Endodermal cell (in vitro differentiated cells): ENCODE measurements around the gene ATXN2. TPM values are rescaled to one million over a fixed set of nuclear protein-coding genes. Genes with fewer than 3 reads are reported as not detected.
"Not testable (repeated sequence)": the region's sequence is repeated elsewhere in the genome, so short reads cannot be mapped to it uniquely, and the experiment has no call there.

Experiments used
- DNase-seq: peaks from one replicate; pipeline ENCODE4 v3.0.0-alpha.2; 2017
- H3K27ac ChIP-seq: 2 replicates; pipeline ENCODE4 v1.5.1; 2013; ENCODE audit warnings: mild to moderate bottlenecking, low read depth, low read length, moderate library complexity
- H3K27me3 ChIP-seq: 2 replicates; pipeline ENCODE4 v1.6.1; 2013; ENCODE audit warnings: mild to moderate bottlenecking, low read length, moderate library complexity; ENCODE audit not compliant: insufficient read depth, control insufficient read depth, poor library complexity, severe bottlenecking
- H3K36me3 ChIP-seq: 2 replicates; pipeline ENCODE4 v1.7.0; 2013; ENCODE audit warnings: mild to moderate bottlenecking, low read length, moderate library complexity; ENCODE audit not compliant: control insufficient read depth, insufficient read depth
- H3K4me1 ChIP-seq: one replicate; pipeline ENCODE4 v1.7.0; 2013; ENCODE audit warnings: low read length; ENCODE audit not compliant: control insufficient read depth, insufficient read depth
- H3K4me3 ChIP-seq: 2 replicates; pipeline ENCODE4 v1.5.1; 2013; ENCODE audit warnings: mild to moderate bottlenecking, low read length, moderate library complexity
- H3K9ac ChIP-seq: 2 replicates; pipeline ENCODE4 v1.6.1; 2013; ENCODE audit warnings: mild to moderate bottlenecking, low read length, moderate library complexity; ENCODE audit not compliant: poor library complexity, severe bottlenecking; ENCODE audit errors: extremely low read depth
- H3K9me3 ChIP-seq: 2 replicates; pipeline ENCODE4 v1.6.1; 2013; ENCODE audit warnings: mild to moderate bottlenecking, low read length, moderate library complexity; ENCODE audit not compliant: control insufficient read depth
- H3K27ac Mint-ChIP-seq: 2 replicates; pipeline ENCODE4 v1.8.0; 2020; ENCODE audit warnings: mixed read lengths
- H3K27me3 Mint-ChIP-seq: 2 replicates; pipeline ENCODE4 v1.8.0; 2021; ENCODE audit warnings: mild to moderate bottlenecking, mixed read lengths; ENCODE audit not compliant: insufficient read depth
- H3K36me3 Mint-ChIP-seq: 2 replicates; pipeline ENCODE4 v1.8.0; 2020; ENCODE audit warnings: low read depth, mixed read lengths
- H3K4me1 Mint-ChIP-seq: 2 replicates; pipeline ENCODE4 v1.8.0; 2020; ENCODE audit warnings: mixed read lengths
- H3K4me3 Mint-ChIP-seq: 2 replicates; pipeline ENCODE4 v1.8.0; 2020; ENCODE audit warnings: mild to moderate bottlenecking, moderate library complexity, mixed read lengths
- H3K9me3 Mint-ChIP-seq: 2 replicates; pipeline ENCODE4 v1.8.0; 2020; ENCODE audit warnings: mild to moderate bottlenecking, mixed read lengths
- CTCF ChIP-seq: fragments of 200-600 bp; sonication (generic); conservative IDR thresholded peaks from 2 replicates; pipeline ENCODE4 v1.5.0; 2021; ENCODE audit warnings: antibody characterized with exemption, mild to moderate bottlenecking
- whole genome bisulfite sequencing, 2 experiments: methylation state at CpG; one replicate each; pipeline versions ENCODE4 v1.1.5 to v1.1.7; 2013; ENCODE audit warnings: missing lambda C conversion rate in 2 of 2, mixed read lengths in 1 of 2; ENCODE audit not compliant: insufficient coverage in 1 of 2, insufficient read length in 1 of 2; 5-methylcytosine and 5-hydroxymethylcytosine counted together
- total RNA-seq, 2 donors: library from RNA; stranded (reverse); fragmentation: NEBNext Ultra II Directional in 1 of 2; extraction: Animal tissue kit (Norgen Biotek cat#: 25700) in 1 of 2; gene quantifications; 2 replicates in 1 of 2; 3 replicates in 1 of 2; pipeline ENCODE4 v1.2.1, GENCODE V29; 2021

The ATXN2 gene
- total RNA-seq, 2 donors from 2014 or later: 85.7 to 87.3 TPM

DNA sequence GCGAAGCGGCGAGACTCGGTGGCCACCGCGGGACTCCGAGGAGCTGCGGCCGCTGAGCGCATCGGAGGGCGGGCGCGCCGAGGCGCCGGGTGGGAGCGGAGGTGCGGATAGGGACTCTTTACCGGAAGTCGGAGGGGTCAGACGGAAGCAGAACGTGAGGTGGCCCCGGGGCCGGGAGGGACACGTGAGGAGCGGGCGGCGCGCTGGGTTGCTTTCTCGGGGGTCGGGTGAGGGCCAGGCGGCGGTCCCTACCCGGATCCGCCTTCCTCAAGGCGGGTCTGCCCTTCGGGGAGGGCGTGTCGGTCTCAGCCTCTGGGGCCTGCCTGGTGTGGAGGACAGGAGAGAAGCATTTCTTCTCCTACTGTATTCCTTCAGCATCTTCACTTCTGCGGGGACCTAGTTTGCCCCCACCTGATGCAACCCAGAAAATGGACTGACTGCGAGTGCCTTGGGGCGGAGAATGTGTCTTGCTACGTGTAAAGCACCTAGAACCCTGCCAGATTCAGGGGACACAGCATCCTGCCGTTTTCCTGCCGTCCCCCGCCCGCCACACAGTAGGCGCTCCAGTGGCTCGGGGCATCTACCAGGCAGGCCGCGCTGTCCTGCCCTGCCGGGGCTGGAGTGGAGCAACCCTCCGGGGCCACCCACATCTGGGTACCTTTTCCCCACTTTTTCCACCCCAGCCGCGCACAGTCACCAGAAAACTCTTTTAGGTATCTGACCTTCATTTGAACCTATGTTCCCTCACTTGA is 514 bp upstream of the ATXN2 start:
- Histone ChIP-seq H3K27me3 (no peaks in the 10 kb centered on the region), H3K4me1 (no peaks in the 10 kb centered on the region), H3K36me3 (no peaks in the 10 kb centered on the region), H3K9me3 (peaks cover 5% of the 10 kb centered on the region), H3K9ac (peak overlapping the region; percentile 69), H3K4me3 (peak overlapping the region; percentile 84), H3K27ac (peak overlapping the region; percentile 95)
- Mint-ChIP-seq H3K27ac (peak overlapping the region; percentile 50), H3K27me3 (no peaks in the 10 kb centered on the region), H3K4me1 (peaks cover 18% of the 10 kb centered on the region), H3K36me3 (no peaks in the 10 kb centered on the region), H3K4me3 (peak overlapping the region; percentile 94), H3K9me3 (peaks cover 4% of the 10 kb centered on the region)
- peak; percentile 99 for DNase-seq
- 1% methylated on average over 21 to 56 of the region's 56 CpGs for WGBS, 2 experiments
- TF ChIP-seq CTCF: peak; percentile 51

DNA sequence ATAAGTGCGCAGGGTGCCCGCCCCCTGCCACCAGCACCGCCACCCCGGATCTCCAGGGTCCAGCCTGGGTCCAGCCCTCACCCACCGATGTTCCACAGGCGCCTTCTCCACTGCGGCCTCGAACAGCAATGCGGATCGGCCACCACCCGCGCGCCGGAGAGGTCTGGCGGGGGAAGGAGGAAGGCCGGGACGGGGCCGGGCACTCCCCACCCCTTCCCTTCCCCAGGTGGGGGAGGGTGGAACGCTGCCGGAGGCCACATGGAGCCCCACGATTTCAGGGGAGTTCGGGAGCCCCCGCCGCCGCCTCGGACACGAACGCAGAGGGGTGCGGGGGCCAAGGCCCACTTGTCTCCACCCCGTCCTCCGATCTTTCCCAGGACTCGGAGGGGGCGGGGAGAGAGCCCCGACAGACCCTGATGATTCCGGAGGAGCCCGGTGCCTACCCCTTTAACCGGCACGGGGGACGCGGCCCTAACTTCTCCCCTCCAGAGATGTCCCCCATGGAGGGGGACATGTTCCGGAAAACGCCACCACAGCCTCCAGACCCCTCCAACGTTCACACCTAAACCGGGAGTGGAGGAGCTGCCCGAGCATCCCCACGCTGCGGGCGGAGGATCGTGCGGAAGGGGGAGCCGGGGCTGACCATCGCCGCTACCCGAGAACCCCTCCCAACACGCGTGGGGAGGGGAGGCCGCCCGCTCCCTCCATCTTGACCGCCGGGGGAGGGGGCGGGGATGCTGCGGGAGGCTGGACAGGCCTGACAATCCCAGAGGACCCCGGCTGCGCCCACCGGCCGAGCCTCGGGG is 1.1 kb downstream of the ATXN2 start:
- Mint-ChIP-seq H3K4me3 (peak overlapping the region; percentile 94), H3K27ac (peak overlapping the region; percentile 97), H3K4me1 (peaks cover 28% of the 10 kb centered on the region), H3K9me3 (peaks cover 4% of the 10 kb centered on the region), H3K27me3 (no peaks in the 10 kb centered on the region), H3K36me3 (no peaks in the 10 kb centered on the region)
- Histone ChIP-seq H3K36me3 (no peaks in the 10 kb centered on the region), H3K27ac (peak overlapping the region; percentile 60), H3K4me3 (peak overlapping the region; percentile 98), H3K27me3 (no peaks in the 10 kb centered on the region), H3K9me3 (peaks cover 5% of the 10 kb centered on the region), H3K4me1 (no peaks in the 10 kb centered on the region), H3K9ac (peak overlapping the region; percentile 72)
- TF ChIP-seq CTCF: no peak
- 0% methylated on average over 26 to 64 of the region's 67 CpGs for WGBS, 2 experiments
- peak; percentile 82 for DNase-seq

GRCh38 chr12:111596985-111597830 is 1.9 kb downstream of the ATXN2 start:
- Mint-ChIP-seq H3K4me3 (peak overlapping the region; percentile 94), H3K4me1 (peaks cover 28% of the 10 kb centered on the region), H3K36me3 (no peaks in the 10 kb centered on the region), H3K27ac (peak overlapping the region; percentile 97), H3K9me3 (peaks cover 1% of the 10 kb centered on the region), H3K27me3 (no peaks in the 10 kb centered on the region)
- Histone ChIP-seq H3K36me3 (no peaks in the 10 kb centered on the region), H3K27ac (peak overlapping the region; percentile 53), H3K4me3 (peak overlapping the region; percentile 98), H3K4me1 (no peaks in the 10 kb centered on the region), H3K9me3 (peaks cover 2% of the 10 kb centered on the region), H3K27me3 (no peaks in the 10 kb centered on the region), H3K9ac (peak overlapping the region; percentile 72)
- WGBS, 2 experiments: 2 to 3% methylated on average over 19 to 32 of the region's 33 CpGs
- no peak for TF ChIP-seq CTCF
- DNase-seq: peak; percentile 82

- Mint-ChIP-seq H3K4me3 (peak overlapping the region; percentile 30), H3K4me1 (peaks cover 28% of the 10 kb centered on the region), H3K27ac (peak overlapping the region; percentile 39)
- not testable (repeated sequence) for H3K9me3 Mint-ChIP-seq, H3K27me3 Mint-ChIP-seq, H3K27me3 ChIP-seq, H3K9me3 ChIP-seq, H3K9ac ChIP-seq, H3K36me3 Mint-ChIP-seq, H3K4me1 ChIP-seq, DNase-seq, H3K36me3 ChIP-seq, H3K27ac ChIP-seq
- peak overlapping the region; percentile 98 for H3K4me3 ChIP-seq
- 92 to 93% methylated on average over 10 to 14 of the region's 15 CpGs for WGBS, 2 experiments
Measured at GRCh38 chr12:111595341-111595835, 3.7 kb downstream of the ATXN2 start.
